Naive B cell (primary cell): ENCODE measurements around the gene ADAM21. TPM values are rescaled to one million over a fixed set of nuclear protein-coding genes. Genes with fewer than 3 reads are reported as not detected.
"Not testable (repeated sequence)": the region's sequence is repeated elsewhere in the genome, so short reads cannot be mapped to it uniquely, and the experiment has no call there.

Experiments used
- ATAC-seq, 2 donors: fragments of 150-1000 bp; cut with Tn5 transposase; 2 replicates each; pipeline ENCODE4 v1.10.0; 2021; ENCODE audit warnings: low read depth in 2 of 2, mild to moderate bottlenecking in 2 of 2, moderate library complexity in 2 of 2
- DNase-seq: peaks from one replicate; pipeline ENCODE4 v3.0.0; 2022
- H3K27ac Mint-ChIP-seq, 6 donors: one replicate each; pipeline ENCODE4 v1.8.0; 2020 to 2022; ENCODE audit warnings: mild to moderate bottlenecking in 6 of 6, mixed read lengths in 6 of 6, moderate library complexity in 5 of 6, inconsistent platforms in 2 of 6
- H3K27me3 Mint-ChIP-seq, 3 donors: one replicate each; pipeline ENCODE4 v1.8.0; 2021 to 2022; ENCODE audit warnings: mixed read lengths in 3 of 3, mild to moderate bottlenecking in 1 of 3
- H3K36me3 Mint-ChIP-seq, 2 donors: one replicate each; pipeline ENCODE4 v1.8.0; 2020 to 2022; ENCODE audit warnings: mixed read lengths in 2 of 2, inconsistent platforms in 1 of 2, mild to moderate bottlenecking in 1 of 2
- H3K4me1 Mint-ChIP-seq, 3 donors: one replicate each; pipeline ENCODE4 v1.8.0; 2020 to 2022; ENCODE audit warnings: mixed read lengths in 3 of 3, inconsistent platforms in 1 of 3, mild to moderate bottlenecking in 1 of 3, moderate library complexity in 1 of 3
- H3K4me3 Mint-ChIP-seq, 8 donors: one replicate each; pipeline ENCODE4 v1.8.0; 2020 to 2022; ENCODE audit warnings: mild to moderate bottlenecking in 8 of 8, mixed read lengths in 8 of 8, moderate library complexity in 8 of 8, inconsistent platforms in 2 of 8
- H3K9me3 Mint-ChIP-seq, 7 donors: one replicate each; pipeline ENCODE4 v1.8.0; 2020 to 2022; ENCODE audit warnings: mixed read lengths in 7 of 7, mild to moderate bottlenecking in 5 of 7, inconsistent platforms in 2 of 7, moderate library complexity in 1 of 7
- polyA plus RNA-seq, 6 donors: library from polyadenylated mRNA; unstranded; fragments of 300-500 nt; fragmentation: Illumina TruSeq; gene quantifications; one replicate each; pipeline ENCODE4 v1.2.3, GENCODE V29; 2021; ENCODE audit warnings: low read depth in 6 of 6

Gene ADAM21
- under 1 TPM in 3 of 6 donors, not detected in 3; 0.09 to 0.33 (median 0.21) TPM for polyA plus RNA-seq

DNA sequence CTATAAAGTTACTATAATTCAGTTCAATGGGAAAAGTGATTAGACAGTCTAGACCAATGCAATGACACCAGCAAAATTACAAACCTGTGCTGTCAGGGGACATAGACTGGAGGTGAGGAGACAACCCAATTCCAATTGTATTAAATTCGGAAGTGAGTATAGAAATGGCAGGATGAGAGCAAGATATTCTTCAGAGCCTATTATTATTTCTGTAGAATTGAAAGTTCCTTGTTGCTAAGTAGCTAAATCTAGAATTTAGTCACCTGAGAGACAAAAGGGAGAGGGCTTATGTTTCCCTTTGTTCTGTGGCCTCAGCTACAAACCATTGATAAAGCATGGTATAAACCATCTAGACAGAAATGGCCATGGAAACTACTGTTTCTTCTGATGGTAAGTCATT, at the start of gene ADAM21:
TSS of gene ADAM21 (plus strand) at position 301 of the 400 bp plus-strand sequence. CDS start 5,326 bp downstream, outside the sequence.
- Mint-ChIP-seq H3K9me3 (peaks cover 0 to 4% (median 0%) of the 10 kb centered on the region in 7 donors), H3K36me3 (peaks cover 0 to 7% of the 10 kb centered on the region in 2 donors), H3K4me1 (no peaks in the 10 kb centered on the region), H3K4me3 (no peak within 1 kb of the TSS), H3K27me3 (peaks cover 0 to 3% (median 0%) of the 10 kb centered on the region in 3 donors), H3K27ac (peak within 1 kb of the TSS in 1 of 6 donors; percentile 16)
- DNase-seq, result no peak
- no peak for ATAC-seq

DNA sequence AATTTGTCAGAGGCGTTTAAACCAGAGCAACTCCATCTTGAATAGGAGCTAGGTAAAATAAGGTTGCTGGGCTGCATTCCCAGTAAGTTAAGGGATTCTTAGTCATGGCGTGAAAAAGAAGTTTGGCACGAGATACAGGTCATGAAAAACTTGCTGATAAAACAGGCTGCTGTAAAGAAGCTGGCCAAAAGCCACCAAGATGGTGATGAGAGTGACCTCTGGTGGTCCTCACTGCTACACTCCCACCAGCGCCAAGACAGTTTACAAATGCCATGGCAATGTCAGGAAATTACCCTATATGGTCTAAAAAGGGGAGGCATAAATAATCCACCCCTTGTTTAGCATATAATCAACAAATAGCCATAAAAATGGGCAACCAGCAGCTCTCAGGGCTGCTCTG, 48.6 kb upstream of the ADAM21 start:
- ATAC-seq, H3K36me3 Mint-ChIP-seq, H3K9me3 Mint-ChIP-seq, DNase-seq, H3K27ac Mint-ChIP-seq, H3K4me3 Mint-ChIP-seq, H3K27me3 Mint-ChIP-seq: not testable (repeated sequence)
- peaks cover 0 to 19% (median 11%) of the 10 kb centered on the region in 3 donors for H3K4me1 Mint-ChIP-seq

DNA sequence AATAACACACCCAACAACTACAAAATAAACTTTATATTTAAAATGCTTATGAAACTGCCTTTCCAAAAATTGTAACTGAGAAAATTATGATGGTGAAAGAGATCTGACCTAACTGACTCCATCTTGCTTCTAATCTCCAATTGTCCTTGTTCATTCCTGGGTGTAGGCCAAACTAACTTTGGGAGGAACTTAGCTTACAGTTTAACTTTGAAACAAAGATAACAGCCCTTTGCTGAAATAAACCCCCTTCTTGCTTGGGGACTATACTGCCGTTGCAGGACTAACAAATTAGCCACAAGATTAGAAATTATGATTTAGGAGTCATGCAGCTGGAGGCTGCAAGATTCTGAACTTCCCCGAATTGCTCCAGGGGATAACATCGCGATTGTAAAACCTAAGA, 45.8 kb upstream of the ADAM21 start:
- Mint-ChIP-seq H3K4me1 (peaks cover 0 to 31% (median 16%) of the 10 kb centered on the region in 3 donors), H3K36me3 (peaks cover 8 to 17% of the 10 kb centered on the region in 2 donors)
- H3K27me3 Mint-ChIP-seq, ATAC-seq, H3K9me3 Mint-ChIP-seq, DNase-seq, H3K4me3 Mint-ChIP-seq, H3K27ac Mint-ChIP-seq: not testable (repeated sequence)

DNA sequence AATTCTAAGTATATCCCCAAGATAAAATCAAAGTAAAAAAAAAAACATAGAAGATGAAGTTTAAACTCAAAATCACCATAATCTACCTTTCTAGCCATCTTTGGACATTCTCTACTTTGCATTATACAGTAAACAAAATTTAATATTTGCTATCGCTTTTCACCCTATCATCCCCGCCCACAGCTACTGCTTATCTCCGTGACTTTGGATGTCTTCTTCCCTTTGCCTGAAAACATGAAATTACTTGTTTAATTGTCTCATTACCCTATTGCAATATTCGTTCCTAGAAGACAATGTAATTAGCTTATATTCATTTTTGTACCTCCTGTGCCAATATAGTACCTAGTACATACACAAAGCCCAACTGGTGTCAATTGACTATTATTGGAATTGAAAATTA, 44.4 kb upstream of the ADAM21 start:
- Mint-ChIP-seq H3K36me3 (peaks cover 8 to 17% of the 10 kb centered on the region in 2 donors), H3K4me3 (no peak overlapping the region), H3K9me3 (peaks cover 0 to 2% (median 0%) of the 10 kb centered on the region in 7 donors), H3K4me1 (peaks cover 0 to 33% (median 17%) of the 10 kb centered on the region in 3 donors), H3K27ac (no peak overlapping the region), H3K27me3 (no peaks in the 10 kb centered on the region)
- DNase-seq, result no peak
- ATAC-seq, result no peak

DNA sequence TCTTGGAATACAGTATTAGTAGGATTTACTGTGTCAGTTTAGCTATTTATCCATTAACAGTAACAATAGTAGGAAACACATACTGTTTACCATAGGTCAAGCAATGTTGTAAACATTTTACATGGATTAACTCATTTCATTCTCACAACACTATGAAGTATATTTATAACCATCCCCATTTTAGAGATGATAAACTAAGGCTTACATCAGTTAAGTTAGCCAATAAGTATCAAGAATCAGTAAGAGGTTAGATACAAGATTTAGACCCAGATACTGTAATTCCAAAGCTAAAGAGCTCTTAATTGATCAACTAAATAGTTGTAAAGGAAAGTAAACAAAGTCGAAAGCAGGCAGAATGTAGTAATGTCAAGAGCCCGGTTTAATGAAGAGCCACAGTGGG, 36.2 kb upstream of the ADAM21 start:
- H3K27ac Mint-ChIP-seq, result peak overlapping the region in 4 of 6 donors; percentile 44 to 93 (median 82)
- no peak for DNase-seq
- peaks cover 0 to 20% (median 11%) of the 10 kb centered on the region in 3 donors for H3K27me3 Mint-ChIP-seq
- no peak for ATAC-seq
- no peaks in the 10 kb centered on the region for H3K36me3 Mint-ChIP-seq
- peaks cover 29 to 37% (median 30%) of the 10 kb centered on the region in 3 donors for H3K4me1 Mint-ChIP-seq
- H3K4me3 Mint-ChIP-seq, result peak overlapping the region; percentile 42 to 96 (median 88)
- H3K9me3 Mint-ChIP-seq, result no peaks in the 10 kb centered on the region

DNA sequence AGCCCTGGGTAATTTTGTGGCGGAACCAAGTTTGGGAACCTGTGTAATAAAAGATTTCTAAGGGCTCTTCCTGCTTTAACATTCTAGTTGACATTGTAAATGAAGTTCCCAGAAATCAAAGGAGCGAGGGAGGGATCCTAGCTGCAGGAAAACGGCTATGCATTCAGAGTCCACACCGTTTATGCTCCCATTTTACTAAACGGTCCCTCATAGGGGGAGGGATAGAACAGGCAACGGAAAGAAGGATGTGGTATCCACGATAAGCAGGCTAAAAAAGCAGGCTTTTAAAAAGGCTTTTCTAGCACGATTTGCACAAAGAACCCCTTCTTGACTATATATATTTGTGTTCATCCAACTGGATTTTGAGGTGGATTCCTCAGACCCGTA, 35.6 kb upstream of the ADAM21 start:
- Mint-ChIP-seq H3K27me3 (peaks cover 0 to 25% (median 11%) of the 10 kb centered on the region in 3 donors), H3K27ac (peak overlapping the region; percentile 91 to 99 (median 94)), H3K9me3 (no peaks in the 10 kb centered on the region), H3K4me1 (peaks cover 29 to 35% (median 30%) of the 10 kb centered on the region in 3 donors), H3K4me3 (peak overlapping the region; percentile 93 to 99 (median 97)), H3K36me3 (no peaks in the 10 kb centered on the region)
- ATAC-seq (peak; percentile 14 to 18), DNase-seq (no peak)

DNA sequence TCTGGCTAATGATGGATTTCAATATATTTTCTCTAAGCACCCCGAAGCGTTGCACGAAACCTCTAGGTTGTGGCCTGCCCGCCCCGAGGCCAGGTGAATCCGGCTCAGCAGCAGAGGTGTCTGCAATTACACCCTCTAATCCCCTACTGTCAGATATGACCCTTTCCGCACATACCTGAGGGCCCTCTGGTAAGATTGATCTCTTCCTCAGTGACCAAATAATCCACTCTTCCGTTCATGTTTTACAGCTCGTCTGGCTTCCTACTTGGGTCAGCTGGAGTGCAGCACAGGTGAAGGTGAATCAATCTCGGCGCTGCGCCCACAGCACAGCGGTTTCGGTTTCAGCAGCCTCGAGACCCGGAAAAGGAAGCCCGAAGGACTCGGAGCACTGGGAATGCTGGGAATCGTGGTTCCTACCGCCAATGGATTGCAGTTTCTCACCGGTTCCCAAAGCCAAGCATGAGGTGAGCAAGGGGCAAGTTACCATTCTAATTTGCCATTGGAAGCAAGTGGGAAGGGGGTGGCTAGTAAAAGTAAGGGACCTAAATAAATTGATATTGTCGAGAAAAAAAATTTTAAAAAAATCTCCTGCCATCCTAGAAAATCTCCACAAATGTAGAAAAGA, 35.1 kb upstream of the ADAM21 start, which contains the start of gene SYNJ2BP:
TSS of gene SYNJ2BP (minus strand) at position 366 of the 625 bp plus-strand sequence. CDS start at position 239, 127 bp downstream.
- Mint-ChIP-seq H3K9me3 (no peaks in the 10 kb centered on the region), H3K27ac (peak within 1 kb of the TSS; percentile 91 to 99 (median 94)), H3K4me3 (peak within 1 kb of the TSS; percentile 93 to 99 (median 97)), H3K4me1 (peaks cover 25 to 30% (median 29%) of the 10 kb centered on the region in 3 donors), H3K27me3 (peaks cover 3 to 30% (median 14%) of the 10 kb centered on the region in 3 donors), H3K36me3 (no peaks in the 10 kb centered on the region)
- DNase-seq, result peak; percentile 29
- ATAC-seq, result peak; percentile 78 to 81

DNA sequence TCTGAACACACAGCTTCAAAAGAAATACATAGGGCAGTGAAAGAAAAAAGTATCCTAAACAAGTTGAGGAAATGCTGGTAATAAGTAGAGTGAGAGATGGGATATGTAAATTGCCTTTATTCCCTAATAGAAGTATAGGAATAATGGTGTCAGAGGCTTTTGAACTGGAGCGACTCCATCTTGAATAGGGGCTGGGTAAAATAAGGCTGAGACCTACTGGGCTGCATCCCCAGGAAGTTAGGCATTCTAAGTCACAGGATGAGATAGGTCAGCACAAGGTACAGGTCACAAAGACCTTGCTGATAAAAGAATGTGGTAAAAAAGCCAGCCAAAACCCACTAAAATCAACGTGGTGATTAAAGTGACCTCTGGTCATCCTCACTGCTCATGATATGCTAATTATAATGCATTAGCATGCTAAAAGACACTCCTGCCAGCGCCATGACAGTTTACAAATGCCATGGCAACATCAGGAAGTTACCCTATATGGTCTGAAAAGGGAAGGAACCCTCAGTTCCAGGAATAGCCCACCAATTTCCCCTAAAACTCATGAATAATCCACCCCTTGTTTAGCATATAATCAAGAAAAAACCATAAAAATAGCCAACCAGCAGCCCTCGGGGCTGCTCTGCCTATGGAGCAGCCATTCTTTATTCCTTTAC, 32.6 kb upstream of the ADAM21 start:
- Mint-ChIP-seq H3K4me3 (peak overlapping the region in 1 of 8 donors; percentile 22), H3K4me1 (peaks cover 23 to 29% (median 24%) of the 10 kb centered on the region in 3 donors), H3K27me3 (peaks cover 6 to 35% (median 18%) of the 10 kb centered on the region in 3 donors)
- H3K36me3 Mint-ChIP-seq, H3K27ac Mint-ChIP-seq, H3K9me3 Mint-ChIP-seq, ATAC-seq, DNase-seq: not testable (repeated sequence)

DNA sequence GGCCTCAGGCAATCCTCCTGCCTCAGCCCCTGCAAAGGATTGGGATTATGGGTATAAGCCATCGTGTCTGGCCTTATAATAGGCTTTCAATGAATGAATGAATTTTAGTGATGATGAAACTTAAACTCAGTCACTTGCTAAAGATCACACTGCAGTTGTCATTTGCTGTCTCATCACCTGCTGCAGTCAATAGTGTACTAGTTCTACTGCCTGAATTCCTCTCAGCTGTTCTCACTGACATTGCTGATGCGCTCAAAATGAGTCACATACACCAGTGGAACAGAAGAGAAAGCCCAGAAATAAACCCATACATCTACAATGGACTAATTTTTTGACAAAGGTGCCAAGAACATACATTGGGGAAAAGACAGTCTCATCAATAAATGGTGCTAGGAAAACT, 29.4 kb upstream of the ADAM21 start:
- ATAC-seq (no peak), DNase-seq (no peak)
- H3K27ac Mint-ChIP-seq, result no peak overlapping the region
- peaks cover 7 to 35% (median 18%) of the 10 kb centered on the region in 3 donors for H3K27me3 Mint-ChIP-seq
- peaks cover 0 to 6% (median 1%) of the 10 kb centered on the region in 7 donors for H3K9me3 Mint-ChIP-seq
- peaks cover 0 to 6% (median 0%) of the 10 kb centered on the region in 3 donors for H3K4me1 Mint-ChIP-seq
- H3K4me3 Mint-ChIP-seq, result no peak overlapping the region
- H3K36me3 Mint-ChIP-seq, result no peaks in the 10 kb centered on the region

DNA sequence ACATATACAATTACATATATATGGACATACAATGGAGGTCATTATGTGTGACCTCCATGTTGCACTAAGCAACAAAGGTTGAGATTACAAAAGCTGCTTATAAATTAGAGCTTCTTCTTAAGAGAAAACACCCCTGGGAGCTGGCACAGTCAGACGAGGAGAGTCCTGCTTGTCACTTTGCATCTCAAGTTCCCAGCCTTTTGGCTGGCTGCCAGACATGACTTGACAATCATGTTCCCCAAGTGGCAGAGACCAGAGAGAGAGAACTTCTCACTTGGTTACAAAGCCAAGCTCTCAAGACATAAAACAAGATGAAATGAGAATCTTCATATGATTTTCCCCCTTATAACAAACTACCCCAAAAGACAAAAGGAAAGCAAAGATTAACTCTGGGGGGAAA, 26.6 kb upstream of the ADAM21 start:
- peaks cover 20 to 24% (median 20%) of the 10 kb centered on the region in 3 donors for H3K27me3 Mint-ChIP-seq
- DNase-seq (no peak), ATAC-seq (no peak)
- peaks cover 3 to 17% (median 10%) of the 10 kb centered on the region in 7 donors for H3K9me3 Mint-ChIP-seq
- no peaks in the 10 kb centered on the region for H3K4me1 Mint-ChIP-seq
- peaks cover 0 to 5% of the 10 kb centered on the region in 2 donors for H3K36me3 Mint-ChIP-seq
- no peak overlapping the region for H3K4me3 Mint-ChIP-seq
- no peak overlapping the region for H3K27ac Mint-ChIP-seq

DNA sequence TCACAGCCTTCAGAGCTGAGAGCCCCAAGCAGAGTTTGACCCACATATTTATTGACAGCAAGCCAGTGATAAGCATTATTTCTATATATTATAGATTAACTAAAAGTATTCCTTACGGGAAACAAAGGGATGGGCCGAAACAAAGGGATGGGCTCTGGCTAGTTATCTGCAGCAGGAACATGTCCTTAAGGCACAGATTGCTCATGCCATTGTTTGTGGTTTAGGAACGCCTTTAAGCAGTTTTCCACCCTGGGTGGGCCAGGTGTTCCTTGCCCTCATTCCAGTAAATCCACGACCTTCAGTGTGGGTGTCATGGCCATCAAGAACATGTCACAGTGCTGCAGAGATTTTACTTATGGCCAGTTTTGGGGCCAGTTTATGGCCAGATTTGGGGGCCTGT, 25.4 kb upstream of the ADAM21 start:
- Mint-ChIP-seq H3K9me3 (peaks cover 3 to 28% (median 21%) of the 10 kb centered on the region in 7 donors), H3K27me3 (peaks cover 21 to 29% (median 23%) of the 10 kb centered on the region in 3 donors), H3K36me3 (peaks cover 0 to 17% of the 10 kb centered on the region in 2 donors)
- not testable (repeated sequence) for ATAC-seq, H3K27ac Mint-ChIP-seq, H3K4me3 Mint-ChIP-seq, DNase-seq, H3K4me1 Mint-ChIP-seq

DNA sequence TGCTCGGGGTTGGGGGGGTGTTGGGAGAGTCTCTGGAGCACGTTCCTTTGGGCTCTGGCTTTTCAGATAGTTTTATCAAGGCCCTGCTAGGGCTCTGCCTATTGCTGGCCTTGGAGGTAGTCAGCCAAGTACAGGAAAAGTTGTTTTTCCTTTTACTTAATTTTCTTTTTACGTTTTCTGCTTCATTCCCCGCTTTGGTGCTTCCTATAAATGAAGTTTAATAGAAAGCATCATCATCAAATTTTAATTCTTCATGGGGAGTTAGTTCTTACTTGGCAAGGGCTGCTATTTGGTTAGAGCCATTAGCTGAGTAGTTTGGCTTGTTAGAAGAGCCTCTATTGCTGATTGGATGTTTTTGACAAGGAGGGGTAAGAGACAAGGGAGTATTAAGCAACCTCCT, 15.1 kb upstream of the ADAM21 start:
- peaks cover 20 to 45% (median 34%) of the 10 kb centered on the region in 3 donors for H3K27me3 Mint-ChIP-seq
- H3K9me3 Mint-ChIP-seq, result peaks cover 6 to 87% (median 61%) of the 10 kb centered on the region in 7 donors
- H3K4me1 Mint-ChIP-seq, result no peaks in the 10 kb centered on the region
- no peak overlapping the region for H3K27ac Mint-ChIP-seq
- peaks cover 13 to 43% of the 10 kb centered on the region in 2 donors for H3K36me3 Mint-ChIP-seq
- DNase-seq (no peak), ATAC-seq (no peak)
- no peak overlapping the region for H3K4me3 Mint-ChIP-seq

DNA sequence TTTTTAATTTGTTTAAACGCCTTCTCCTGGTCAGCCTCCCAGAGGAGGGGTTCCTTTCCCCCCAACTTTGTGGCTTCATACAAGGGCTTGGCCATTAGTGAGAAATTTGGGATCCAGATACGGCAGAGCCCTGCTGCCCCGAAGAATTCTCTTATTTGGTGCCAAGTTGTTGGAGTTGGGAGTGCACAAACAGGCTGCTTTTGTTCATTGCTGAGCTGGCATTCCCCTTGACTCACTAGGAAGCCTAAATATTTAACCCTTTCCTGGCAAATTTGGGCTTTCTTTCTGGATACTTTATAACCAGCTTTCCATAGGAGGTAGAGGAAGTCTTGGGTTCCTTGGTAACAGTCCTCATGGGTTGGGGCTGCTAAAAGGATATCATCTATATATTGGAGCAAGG, 10.3 kb upstream of the ADAM21 start:
- H3K9me3 Mint-ChIP-seq, result peaks cover 9 to 91% (median 59%) of the 10 kb centered on the region in 7 donors
- no peak overlapping the region for H3K27ac Mint-ChIP-seq

More for the DNA sequence above, 10.3 kb upstream of the ADAM21 start:
- H3K27me3 Mint-ChIP-seq, result peaks cover 4 to 20% (median 12%) of the 10 kb centered on the region in 3 donors
- H3K36me3 Mint-ChIP-seq, result peaks cover 21 to 39% of the 10 kb centered on the region in 2 donors
- DNase-seq (no peak), ATAC-seq (no peak)
- no peaks in the 10 kb centered on the region for H3K4me1 Mint-ChIP-seq
- H3K4me3 Mint-ChIP-seq, result no peak overlapping the region
